GM23248 (cell line): Measurements from ENCODE around the gene ZCCHC10. TPM values are rescaled to one million over a fixed set of nuclear protein-coding genes. Genes with fewer than 3 reads are reported as not detected.
"Not testable (repeated sequence)": the region's sequence is repeated elsewhere in the genome, so short reads cannot be mapped to it uniquely, and the experiment has no call there.

Source experiments
- DNase-seq: peaks from one replicate; pipeline ENCODE4 v3.0.0-alpha.2; 2015
- H2AFZ ChIP-seq: fragments of 200-600 bp; sonication (generic); 2 replicates; pipeline ENCODE4 v1.6.1; 2016; ENCODE audit warnings: antibody characterized with exemption
- H3F3A ChIP-seq: fragments of 200-600 bp; sonication (generic); 2 replicates; pipeline ENCODE4 v1.6.1; 2016; ENCODE audit warnings: mild to moderate bottlenecking, antibody characterized with exemption, mixed run types; ENCODE audit not compliant: insufficient read depth
- H3K27ac ChIP-seq: fragments of 200-600 bp; sonication (generic); 2 replicates; pipeline ENCODE4 v1.5.1; 2016; ENCODE audit warnings: mild to moderate bottlenecking
- H3K27me3 ChIP-seq: fragments of 200-600 bp; sonication (generic); replicated peaks from 2 replicates; pipeline ENCODE4 v1.6.1; 2016; ENCODE audit warnings: mild to moderate bottlenecking; ENCODE audit not compliant: insufficient read depth
- H3K36me3 ChIP-seq: fragments of 200-600 bp; sonication (generic); 2 replicates; pipeline ENCODE4 v1.6.1; 2016; ENCODE audit warnings: low read depth, mild to moderate bottlenecking
- H3K4me1 ChIP-seq: fragments of 200-600 bp; sonication (generic); 2 replicates; pipeline ENCODE4 v1.6.1; 2016; ENCODE audit warnings: mild to moderate bottlenecking; ENCODE audit not compliant: insufficient read depth
- H3K4me2 ChIP-seq: fragments of 200-600 bp; sonication (generic); one replicate; pipeline ENCODE4 v1.6.1; 2016; ENCODE audit warnings: mild to moderate bottlenecking; ENCODE audit not compliant: unreplicated experiment
- H3K4me3 ChIP-seq: fragments of 200-600 bp; sonication (generic); 2 replicates; pipeline ENCODE4 v1.5.1; 2016; ENCODE audit warnings: mild to moderate bottlenecking
- H3K79me2 ChIP-seq: fragments of 200-600 bp; sonication (generic); 2 replicates; pipeline ENCODE4 v1.6.1; 2016; ENCODE audit warnings: mild to moderate bottlenecking; ENCODE audit not compliant: insufficient read depth
- H3K9ac ChIP-seq: fragments of 200-600 bp; sonication (generic); 2 replicates; pipeline ENCODE4 v1.6.1; 2016; ENCODE audit warnings: mild to moderate bottlenecking
- H3K9me2 ChIP-seq: fragments of 200-600 bp; sonication (generic); 2 replicates; pipeline ENCODE4 v1.6.1; 2016; ENCODE audit warnings: mixed run types, mild to moderate bottlenecking, moderate library complexity; ENCODE audit not compliant: insufficient read depth
- H3K9me3 ChIP-seq: fragments of 200-600 bp; sonication (generic); one replicate; pipeline ENCODE4 v1.6.1; 2017; ENCODE audit warnings: low read depth
- H4K20me1 ChIP-seq: fragments of 200-600 bp; sonication (generic); 2 replicates; pipeline ENCODE4 v1.6.0; 2016; ENCODE audit not compliant: insufficient read depth
- EZH2 ChIP-seq: fragments of 200-600 bp; sonication (generic); IDR thresholded peaks from 2 replicates; pipeline ENCODE4 v1.6.1; 2018; ENCODE audit warnings: antibody characterized with exemption, mild to moderate bottlenecking; ENCODE audit not compliant: insufficient read depth, poor library complexity, severe bottlenecking
- EZH2phosphoT487 ChIP-seq: fragments of 200-600 bp; sonication (generic); IDR thresholded peaks from 2 replicates; pipeline ENCODE4 v1.6.1; 2018; ENCODE audit warnings: antibody characterized with exemption, moderate library complexity, mild to moderate bottlenecking, low read depth; ENCODE audit not compliant: insufficient read depth
- WGBS, 2 experiments: methylation state at CpG; one replicate each; pipeline ENCODE4 v1.1.6; 2015 to 2017; ENCODE audit warnings: low lambda C conversion rate in 2 of 2, low coverage in 1 of 2; ENCODE audit errors: missing lambda C conversion rate in 2 of 2; 5-methylcytosine and 5-hydroxymethylcytosine counted together
- in situ Hi-C: fragments of 300-500 bp; cut with MboI; formaldehyde crosslinking; loops from 2 replicates; pipeline ENCODE4 v1.15.0; 2020
- polyA plus RNA-seq: library from polyadenylated mRNA; unstranded; fragments of >200 nt; fragmentation: Nextera tagmentation; extraction: Ambion mirVana; gene quantifications from 2 replicates; pipeline ENCODE4 v1.2.1, GENCODE V29; 2016
- total RNA-seq: library from RNA; depleted of rRNA; stranded (reverse); fragments of >200 nt; shearing (Covaris generic); gene quantifications from 2 replicates; pipeline ENCODE4 v1.2.3, GENCODE V29; 2014

ZCCHC10 gene
- total and polyA plus RNA-seq, 2 experiments from 2014 or later: 9.5 to 22.6 TPM

DNA sequence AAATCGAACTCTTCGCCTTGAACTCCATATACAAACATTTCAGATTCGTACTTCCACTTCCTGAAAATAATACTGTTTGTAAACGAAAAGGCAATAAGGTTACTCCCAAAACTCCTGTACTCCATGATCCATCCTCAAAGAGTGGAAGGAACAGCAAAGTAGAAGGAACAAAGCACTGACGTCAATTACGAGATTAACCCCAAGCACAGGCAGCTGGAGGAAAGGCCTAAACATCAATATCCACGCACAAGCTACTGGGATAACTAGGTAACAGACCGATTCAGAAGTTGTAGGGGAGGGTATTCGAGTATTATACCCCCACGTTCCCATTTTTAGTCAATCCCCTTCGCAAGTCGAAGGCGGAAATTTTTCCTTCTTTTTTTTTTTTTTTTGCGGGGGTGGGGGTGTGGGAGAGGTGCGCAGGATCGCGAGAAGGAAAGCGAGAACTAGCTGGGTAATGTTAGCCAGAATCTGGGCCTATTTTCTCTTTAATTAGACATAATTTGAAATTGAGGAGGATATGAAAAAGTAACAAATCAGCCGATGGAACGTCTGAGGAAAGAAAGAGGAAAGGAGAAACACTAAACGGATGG lies 63.8 kb downstream of the ZCCHC10 start:
- Histone ChIP-seq H3K9me3 (no peaks in the 10 kb centered on the region), H3K9me2 (no peaks in the 10 kb centered on the region), H2AFZ (peak overlapping the region; percentile 28; the same call in 1 of the 2 replicates), H3K4me3 (peak overlapping the region; percentile 89), H3K4me2 (peak overlapping the region; percentile 96), H3K9ac (peak overlapping the region; percentile 98), H3K79me2 (peaks cover 58% of the 10 kb centered on the region), H3K4me1 (peaks cover 17% of the 10 kb centered on the region), H3K27ac (peak overlapping the region; percentile 97), H4K20me1 (peaks cover 33% of the 10 kb centered on the region), H3K36me3 (no peaks in the 10 kb centered on the region), H3F3A (peaks cover 38% of the 10 kb centered on the region), H3K27me3 (no peaks in the 10 kb centered on the region)
- peak; percentile 84 for DNase-seq
- in situ Hi-C loops: no loop called here
- no peak for TF ChIP-seq EZH2
- TF ChIP-seq EZH2phosphoT487: no peak
- 1% methylated on average over 21 of the region's 21 CpGs for WGBS, 2 experiments

DNA sequence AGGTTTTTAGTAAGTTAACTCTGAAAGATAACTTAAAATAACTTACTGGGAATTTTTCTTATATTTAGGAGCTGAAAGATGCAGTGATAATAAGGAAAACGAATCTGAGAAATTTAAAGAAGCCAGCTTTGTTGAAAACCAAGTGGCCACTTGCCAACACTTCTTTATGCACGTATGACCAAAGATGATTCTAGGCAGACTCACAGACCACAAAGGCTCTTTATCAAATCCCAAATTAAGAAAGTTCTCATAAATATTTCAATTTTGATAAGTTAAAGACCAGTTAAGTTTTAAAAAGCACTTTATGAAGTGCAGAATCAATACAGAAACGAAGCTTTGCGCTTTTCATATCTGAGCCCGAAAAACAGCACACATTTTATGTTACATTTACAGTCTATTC lies 64.5 kb downstream of the ZCCHC10 start:
- H3K79me2 ChIP-seq: peaks cover 64% of the 10 kb centered on the region
- H3K4me3 ChIP-seq: peak overlapping the region; percentile 89
- no peaks in the 10 kb centered on the region for H3K9me3 ChIP-seq
- H4K20me1 ChIP-seq: peaks cover 33% of the 10 kb centered on the region
- peak; percentile 88 for DNase-seq
- peaks cover 17% of the 10 kb centered on the region for H3K4me1 ChIP-seq
- peaks cover 38% of the 10 kb centered on the region for H3F3A ChIP-seq
- peak overlapping the region; percentile 96 for H3K4me2 ChIP-seq
- 8 to 13% methylated on average over 5 of the region's 5 CpGs for WGBS, 2 experiments
- H3K36me3 ChIP-seq: no peaks in the 10 kb centered on the region
- peak overlapping the region; percentile 98 for H3K9ac ChIP-seq
- H2AFZ ChIP-seq: no peak overlapping the region
- TF ChIP-seq EZH2 (no peak), EZH2phosphoT487 (no peak)
- no peaks in the 10 kb centered on the region for H3K27me3 ChIP-seq
- H3K9me2 ChIP-seq: no peaks in the 10 kb centered on the region
- peak overlapping the region; percentile 97 for H3K27ac ChIP-seq
- in situ Hi-C loops: no loop called here

DNA sequence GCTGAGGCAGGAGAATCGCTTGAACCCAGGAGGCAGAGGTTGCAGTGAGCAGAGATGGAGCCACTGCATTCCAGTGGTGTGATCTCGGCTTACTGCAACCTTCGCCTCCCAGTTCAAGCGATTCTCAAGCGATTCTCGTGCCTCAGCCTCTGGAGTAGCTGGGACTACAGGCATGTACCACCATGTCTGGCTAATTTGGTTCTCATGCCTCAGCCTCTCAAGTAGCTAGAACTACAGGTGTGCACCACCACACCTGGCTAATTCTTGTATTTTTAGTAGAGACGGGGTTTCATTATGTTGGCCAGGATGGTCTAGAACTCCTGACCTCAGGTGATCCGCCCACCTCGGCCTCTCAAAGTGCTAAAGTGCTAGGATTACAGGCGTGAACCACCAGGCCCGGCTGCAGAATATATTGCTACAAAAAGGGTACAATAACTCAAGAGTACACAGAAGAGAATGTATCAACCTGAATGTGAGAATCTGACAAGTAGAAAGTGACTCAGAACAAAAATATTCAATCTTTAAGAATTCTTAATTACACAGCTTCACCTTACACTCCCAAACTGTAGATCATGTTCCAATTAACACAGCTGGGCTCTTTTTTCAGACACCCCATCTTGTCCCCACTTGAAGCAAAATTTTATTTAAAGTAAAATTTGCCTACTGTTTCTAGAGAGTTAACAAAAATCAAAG lies 65.1 kb downstream of the ZCCHC10 start:
- peaks cover 17% of the 10 kb centered on the region for H3K4me1 ChIP-seq
- peak overlapping the region; percentile 96 for H3K4me2 ChIP-seq
- H3K9me2 ChIP-seq, H3K9me3 ChIP-seq, H3K36me3 ChIP-seq, H2AFZ ChIP-seq, H3K27me3 ChIP-seq, in situ Hi-C loops: not testable (repeated sequence)
- peaks cover 71% of the 10 kb centered on the region for H3K79me2 ChIP-seq
- DNase-seq: peak; percentile 33
- H3K4me3 ChIP-seq: peak overlapping the region; percentile 89
- peak overlapping the region; percentile 98 for H3K9ac ChIP-seq
- 89% methylated on average over 10 to 11 of the region's 11 CpGs for WGBS, 2 experiments
- peak overlapping the region; percentile 97 for H3K27ac ChIP-seq
- H3F3A ChIP-seq: peaks cover 38% of the 10 kb centered on the region
- peaks cover 33% of the 10 kb centered on the region for H4K20me1 ChIP-seq

DNA sequence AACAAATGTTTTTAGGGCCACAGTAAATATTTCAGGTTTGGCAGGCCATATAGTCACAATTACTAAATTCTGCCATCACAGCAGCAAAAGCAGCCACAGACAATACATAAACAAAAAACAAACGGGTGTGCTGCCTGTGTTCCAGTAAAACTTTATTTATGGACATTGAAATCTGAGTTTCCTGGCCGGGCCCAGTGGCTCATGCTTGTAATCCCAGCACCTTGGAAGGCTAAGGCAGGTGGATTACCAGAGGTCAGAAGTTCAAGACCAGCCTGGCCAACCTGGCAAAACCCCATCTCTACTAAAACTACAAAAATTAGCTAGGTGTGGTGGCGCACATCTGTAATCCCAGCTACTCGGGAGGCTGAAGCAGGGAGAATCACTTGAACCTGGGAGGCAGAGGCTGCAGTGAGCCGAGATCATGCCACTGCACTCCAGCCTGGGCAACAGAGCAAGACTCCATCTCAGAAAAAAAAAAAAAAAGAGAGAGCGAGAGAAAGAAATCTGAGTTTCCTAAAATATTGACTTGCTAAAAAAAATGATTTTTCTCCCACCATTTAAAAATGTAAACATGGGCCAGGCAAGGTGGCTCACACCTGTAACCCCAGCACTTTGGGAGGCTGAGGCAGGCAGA lies 70.1 kb downstream of the ZCCHC10 start:
- 82 to 91% methylated on average over 5 to 6 of the region's 6 CpGs for WGBS, 2 experiments
- H3K4me2 ChIP-seq, H3K27me3 ChIP-seq, DNase-seq, H3K27ac ChIP-seq, in situ Hi-C loops, H3K36me3 ChIP-seq, H3K9me2 ChIP-seq, H2AFZ ChIP-seq, H3K4me3 ChIP-seq, H3K9ac ChIP-seq, H3K9me3 ChIP-seq: not testable (repeated sequence)
- Histone ChIP-seq H3K79me2 (peaks cover 100% of the 10 kb centered on the region), H3F3A (peaks cover 17% of the 10 kb centered on the region), H4K20me1 (peaks cover 56% of the 10 kb centered on the region), H3K4me1 (peaks cover 14% of the 10 kb centered on the region)
